Stimulated activated CD8-positive, alpha-beta memory T cell treated with anti-CD3 and anti-CD28 coated beads, Interleukin-7, amount 100 ng/mL, for 1 hour (primary cell): Measurements from ENCODE around the gene PTP4A2.

ENCODE experiments used
- DNase-seq, 2 donors: peaks; one replicate each; pipeline ENCODE4 v3.0.0-alpha.2; 2020; ENCODE audit warnings: low read depth in 2 of 2

Gene PTP4A2

GRCh38 chr1:31886866-31887265 lies 51.3 kb downstream of the PTP4A2 start:
- no peak for DNase-seq

- DNase-seq, result no peak
Observed at GRCh38 chr1:31885851-31886250, 52.3 kb downstream of the PTP4A2 start.

- no peak for DNase-seq
Observed at GRCh38 chr1:31883357-31883942, 54.7 kb downstream of the PTP4A2 start.

- no peak for DNase-seq
Observed at GRCh38 chr1:31881688-31882000, 56.5 kb downstream of the PTP4A2 start.

GRCh38 chr1:31880957-31881687 lies 57.0 kb downstream of the PTP4A2 start:
- DNase-seq, result no peak

GRCh38 chr1:31879981-31880608 lies 58.1 kb downstream of the PTP4A2 start:
- no peak for DNase-seq

- DNase-seq, result no peak
Observed at GRCh38 chr1:31878058-31878457, 60.1 kb downstream of the PTP4A2 start.

- no peak for DNase-seq
Observed at GRCh38 chr1:31877544-31877943, 60.6 kb downstream of the PTP4A2 start.

GRCh38 chr1:31875636-31876236 lies 62.4 kb downstream of the PTP4A2 start:
- DNase-seq, result no peak

- DNase-seq, result no peak
Observed at GRCh38 chr1:31874942-31875341, 63.2 kb downstream of the PTP4A2 start.

GRCh38 chr1:31872658-31873636 lies 65.2 kb downstream of the PTP4A2 start:
- DNase-seq, result no peak

GRCh38 chr1:31871703-31872102 lies 66.5 kb downstream of the PTP4A2 start:
- DNase-seq, result no peak

- DNase-seq, result no peak
Observed at GRCh38 chr1:31870086-31870736, 68.0 kb downstream of the PTP4A2 start.

GRCh38 chr1:31869449-31869848 lies 68.7 kb downstream of the PTP4A2 start:
- DNase-seq, result no peak

- DNase-seq, result no peak
Observed at GRCh38 chr1:31868862-31869261, 69.3 kb downstream of the PTP4A2 start.

- DNase-seq, result no peak
Observed at GRCh38 chr1:31867546-31867945, 70.6 kb downstream of the PTP4A2 start.

GRCh38 chr1:31866450-31867032 lies 71.6 kb downstream of the PTP4A2 start:
- no peak for DNase-seq

GRCh38 chr1:31865728-31866449 lies 72.3 kb downstream of the PTP4A2 start:
- DNase-seq, result no peak

- DNase-seq, result no peak
Observed at GRCh38 chr1:31862071-31862470, 76.1 kb downstream of the PTP4A2 start.

- no peak for DNase-seq
Observed at GRCh38 chr1:31861346-31861745, 76.8 kb downstream of the PTP4A2 start.
